BLaER1 treated with 17β-estradiol and CSF1 and Interleukin-3, amounts not matched to agents 10 nM and 100 nM (cell line): Measurements from ENCODE around the gene KIF3A.

Experiments used
- H3K27ac ChIP-seq, 11 experiments: shearing (Covaris generic); formaldehyde crosslinking; 2 replicates each; pipeline ENCODE4 v1.8.1; 2022
- H3K27me3 ChIP-seq, 11 experiments: shearing (Covaris generic); formaldehyde crosslinking; 2 replicates each; pipeline ENCODE4 v1.8.1; 2022
- H3K36me3 ChIP-seq, 11 experiments: shearing (Covaris generic); formaldehyde crosslinking; 2 replicates each; pipeline ENCODE4 v1.8.1; 2022
- H3K4me1 ChIP-seq, 10 experiments: shearing (Covaris generic); formaldehyde crosslinking; 2 replicates each; pipeline ENCODE4 v1.8.1; 2022
- H3K4me2 ChIP-seq, 11 experiments: shearing (Covaris generic); formaldehyde crosslinking; 2 replicates each; pipeline ENCODE4 v1.8.1; 2022
- H3K4me3 ChIP-seq, 10 experiments: shearing (Covaris generic); formaldehyde crosslinking; 2 replicates each; pipeline ENCODE4 v1.8.1; 2022
- H3K9ac ChIP-seq, 11 experiments: shearing (Covaris generic); formaldehyde crosslinking; 2 replicates each; pipeline ENCODE4 v1.8.1; 2022
- H3K9me3 ChIP-seq, 11 experiments: shearing (Covaris generic); formaldehyde crosslinking; replicated peaks in 1 of 11; 2 replicates each; pipeline ENCODE4 v1.8.1; 2022
- H4K20me1 ChIP-seq, 11 experiments: shearing (Covaris generic); formaldehyde crosslinking; 2 replicates each; pipeline ENCODE4 v1.8.1; 2022
- Cebpa-rat ChIP-seq, 11 experiments: shearing (Covaris generic); IDR thresholded peaks; 2 replicates each; pipeline ENCODE4 v1.8.1; 2022

Gene KIF3A

DNA sequence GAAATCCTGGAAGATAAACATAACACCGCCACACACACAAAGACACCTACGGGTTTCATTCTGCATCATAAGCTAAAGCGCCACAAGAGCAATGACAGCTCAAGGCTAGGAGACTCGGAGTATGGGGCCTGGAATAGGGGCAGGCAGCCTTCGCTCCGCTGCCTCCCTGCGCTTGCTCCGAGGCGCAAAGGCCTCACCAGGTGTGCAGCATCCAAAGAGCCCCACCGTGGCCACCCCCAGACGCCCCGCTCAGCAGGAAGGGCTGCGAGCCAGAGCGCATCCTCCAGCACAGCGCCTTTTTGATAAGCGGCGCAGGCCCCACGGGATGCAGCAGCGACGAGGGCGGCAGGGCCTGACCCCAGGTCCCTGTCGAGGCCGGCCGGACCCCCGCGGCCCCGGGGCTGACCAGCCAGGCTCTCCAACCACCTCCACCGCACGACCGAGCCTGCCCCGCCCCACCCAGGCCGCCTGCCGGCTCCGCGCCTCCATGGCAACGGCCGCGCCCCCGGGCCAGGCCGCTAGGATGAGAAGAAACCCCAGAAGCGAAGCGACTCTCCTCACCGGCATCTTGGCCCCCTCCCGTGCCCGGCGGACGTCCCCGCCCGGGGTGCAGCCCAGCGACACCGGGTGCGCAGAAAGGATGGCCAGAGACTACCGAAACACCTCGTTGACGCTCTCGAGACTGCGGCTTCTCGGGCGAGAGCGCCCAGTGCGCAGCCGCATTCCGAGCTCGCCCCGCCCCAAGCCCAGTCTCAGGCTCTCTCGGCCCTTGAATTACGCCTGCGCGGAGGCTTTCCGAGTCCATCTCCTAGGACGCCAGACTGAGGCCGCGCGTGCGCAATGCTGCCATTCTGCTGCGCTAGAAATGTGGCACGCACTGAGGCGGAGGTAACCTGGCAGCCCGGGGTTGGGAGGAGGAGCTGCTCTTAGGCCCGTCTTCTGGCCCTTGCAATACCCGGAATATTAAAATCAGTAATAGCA is at the start of gene KIF3A:
Gene KIF3A (minus strand): TSS at position 694 of the 981 bp plus-strand sequence. CDS start 127 bp downstream, at position 567.
- H3K4me2 ChIP-seq = peak within 1 kb of the TSS; percentile 82 to 98 (median 91)
- peaks cover 0 to 11% (median 3%) of the 10 kb centered on the region in 11 experiments; a peak in 5 of 22 replicates for H3K36me3 ChIP-seq
- H3K9me3 ChIP-seq = peaks cover 1 to 3% (median 2%) of the 10 kb centered on the region in 11 experiments; a peak in 17 of 22 replicates
- peak within 1 kb of the TSS in 10 of 11 experiments; percentile 30 to 70 (median 52); a peak in 16 of 22 replicates for H3K27ac ChIP-seq
- peaks cover 6 to 21% (median 15%) of the 10 kb centered on the region in 10 experiments for H3K4me1 ChIP-seq
- H3K4me3 ChIP-seq = peak within 1 kb of the TSS; percentile 70 to 89 (median 77)
- peaks cover 0 to 22% (median 0%) of the 10 kb centered on the region in 11 experiments; a peak in 5 of 22 replicates for H4K20me1 ChIP-seq
- H3K27me3 ChIP-seq = no peaks in the 10 kb centered on the region
- H3K9ac ChIP-seq = peak within 1 kb of the TSS; percentile 66 to 82 (median 80)
- TF ChIP-seq Cebpa-rat (IDR thresholded peaks at IDR 0.05) = no peak

DNA sequence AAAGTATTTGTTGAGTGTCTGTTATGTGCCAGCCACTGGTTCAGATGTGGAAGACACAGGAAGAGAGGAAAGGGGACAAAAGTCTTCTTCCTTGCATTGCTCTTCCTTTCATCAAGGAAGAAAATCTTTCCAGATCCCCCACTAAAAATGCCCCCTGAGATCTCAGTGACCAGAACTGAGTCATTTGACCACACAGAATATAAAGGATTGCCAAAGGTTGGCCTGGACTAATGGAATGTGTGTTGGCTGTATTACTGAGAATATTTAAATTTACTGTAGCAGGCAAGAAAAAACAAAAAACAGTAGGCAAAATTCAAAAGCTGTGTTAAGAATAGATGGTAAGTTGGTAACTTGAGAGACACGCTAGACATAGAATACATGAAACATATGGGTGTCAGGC is 49.7 kb upstream of the KIF3A start:
- TF ChIP-seq Cebpa-rat (IDR thresholded peaks at IDR 0.05) = no peak
- Histone ChIP-seq H3K36me3 (no peaks in the 10 kb centered on the region), H3K4me2 (no peak overlapping the region), H3K9ac (no peak overlapping the region), H3K4me3 (no peak overlapping the region), H3K4me1 (peaks cover 13 to 26% (median 20%) of the 10 kb centered on the region in 10 experiments), H3K27me3 (no peaks in the 10 kb centered on the region), H4K20me1 (no peaks in the 10 kb centered on the region), H3K9me3 (no peaks in the 10 kb centered on the region), H3K27ac (no peak overlapping the region)

DNA sequence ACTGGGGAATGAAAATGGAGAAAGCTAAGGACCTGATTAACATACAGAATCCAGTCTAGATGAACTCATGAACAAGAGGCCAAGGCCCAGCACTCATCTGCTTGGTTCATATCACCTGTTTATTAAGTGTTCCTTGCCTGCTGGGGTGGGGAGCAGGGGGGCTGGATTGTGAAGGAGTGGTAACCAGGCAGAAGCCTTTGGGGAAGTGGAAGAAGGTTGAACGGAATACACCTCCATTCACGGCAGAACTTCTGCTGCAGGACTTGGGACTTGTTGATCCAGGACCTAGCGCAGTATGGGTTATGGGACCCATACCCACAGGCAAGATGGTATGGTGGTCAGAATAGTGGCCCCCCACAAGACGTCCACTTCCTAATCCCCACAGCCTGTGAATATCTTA is 48.5 kb upstream of the KIF3A start:
- no peaks in the 10 kb centered on the region for H3K36me3 ChIP-seq
- H3K9ac ChIP-seq = no peak overlapping the region
- H3K27me3 ChIP-seq = no peaks in the 10 kb centered on the region
- no peaks in the 10 kb centered on the region for H4K20me1 ChIP-seq
- H3K27ac ChIP-seq = no peak overlapping the region
- TF ChIP-seq Cebpa-rat (IDR thresholded peaks at IDR 0.05) = no peak
- no peaks in the 10 kb centered on the region for H3K9me3 ChIP-seq
- no peak overlapping the region for H3K4me3 ChIP-seq
- H3K4me1 ChIP-seq = peaks cover 13 to 33% (median 24%) of the 10 kb centered on the region in 10 experiments
- peak overlapping the region; percentile 47 to 76 (median 60); a peak in 20 of 22 replicates for H3K4me2 ChIP-seq

DNA sequence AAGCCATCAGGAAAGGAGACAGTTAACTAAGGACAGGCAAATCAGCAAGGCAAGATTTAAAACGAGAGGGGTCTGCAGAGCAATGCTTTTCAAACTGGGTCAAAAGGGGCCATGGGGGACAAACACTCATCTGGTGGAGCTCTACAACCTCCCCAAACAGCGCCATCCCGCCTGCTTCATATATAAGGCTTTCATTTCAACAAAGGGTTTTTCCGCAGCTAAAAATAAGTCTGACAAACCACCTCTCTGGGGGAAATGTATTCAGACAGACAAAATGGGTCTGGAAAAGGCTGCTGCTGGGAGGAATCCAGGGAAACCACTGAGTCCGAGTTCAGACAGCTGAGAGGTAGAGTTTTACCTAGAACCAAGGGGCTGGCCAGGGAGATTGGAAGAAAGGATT is 48.0 kb upstream of the KIF3A start:
- H3K9ac ChIP-seq = no peak overlapping the region
- H3K36me3 ChIP-seq = no peaks in the 10 kb centered on the region
- peaks cover 13 to 33% (median 24%) of the 10 kb centered on the region in 10 experiments for H3K4me1 ChIP-seq
- TF ChIP-seq Cebpa-rat (IDR thresholded peaks at IDR 0.05) = no peak
- H3K9me3 ChIP-seq = no peaks in the 10 kb centered on the region
- H3K27ac ChIP-seq = no peak overlapping the region
- no peaks in the 10 kb centered on the region for H4K20me1 ChIP-seq
- H3K27me3 ChIP-seq = no peaks in the 10 kb centered on the region
- peak overlapping the region; percentile 47 to 76 (median 60) for H3K4me2 ChIP-seq
- no peak overlapping the region for H3K4me3 ChIP-seq

DNA sequence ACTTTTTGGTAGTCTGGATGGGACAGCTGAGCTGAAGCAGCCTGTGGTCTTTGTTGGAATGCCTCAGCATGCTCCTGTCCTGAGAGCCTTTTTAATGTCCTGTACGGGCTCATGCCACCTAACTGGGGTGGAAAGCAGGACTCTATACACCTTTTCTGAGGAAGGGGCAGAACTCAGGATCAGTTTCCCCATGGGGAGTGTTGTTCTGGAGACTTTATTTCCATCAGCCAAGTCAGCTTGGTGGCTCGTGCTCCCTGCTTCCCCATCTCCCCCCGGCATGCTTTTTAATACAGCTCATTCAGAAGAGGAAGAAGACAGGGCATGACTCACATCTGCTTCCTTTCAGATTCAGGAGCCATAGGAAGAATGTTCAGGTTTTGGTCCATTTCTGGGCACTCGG is 44.8 kb upstream of the KIF3A start:
- H3K4me2 ChIP-seq = peak overlapping the region in 8 of 11 experiments; percentile 4 to 78 (median 65); a peak in 13 of 22 replicates

DNA sequence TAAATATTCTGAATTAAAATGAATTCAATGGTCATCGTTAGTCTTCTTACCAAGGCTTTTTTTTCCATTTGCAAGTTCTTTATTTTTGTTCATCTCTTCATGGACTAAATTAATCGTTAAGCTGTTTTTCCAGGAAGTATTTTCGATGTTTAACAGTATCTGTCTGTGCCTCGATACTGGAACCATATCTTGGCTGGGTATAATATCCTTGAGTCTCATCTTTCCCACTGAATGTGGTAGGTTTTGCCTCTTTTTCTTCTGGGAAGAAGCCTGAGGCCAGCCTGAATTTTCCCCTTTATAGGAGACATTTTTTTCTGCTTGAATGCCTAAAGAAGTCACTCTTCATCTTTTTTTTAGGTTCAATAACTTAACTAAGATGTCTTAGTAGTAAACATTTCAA is 43.7 kb upstream of the KIF3A start:
- Histone ChIP-seq H4K20me1 (no peaks in the 10 kb centered on the region), H3K4me1 (peaks cover 22 to 40% (median 35%) of the 10 kb centered on the region in 10 experiments), H3K27ac (no peak overlapping the region), H3K4me3 (no peak overlapping the region), H3K27me3 (peaks cover 29 to 40% (median 33%) of the 10 kb centered on the region in 11 experiments), H3K36me3 (no peaks in the 10 kb centered on the region), H3K4me2 (no peak overlapping the region), H3K9ac (no peak overlapping the region), H3K9me3 (no peaks in the 10 kb centered on the region)
- no peak for TF ChIP-seq Cebpa-rat (IDR thresholded peaks at IDR 0.05)

More for the DNA sequence above, 44.8 kb upstream of the KIF3A start:
- no peak overlapping the region for H3K4me3 ChIP-seq
- no peak overlapping the region for H3K27ac ChIP-seq
- TF ChIP-seq Cebpa-rat (IDR thresholded peaks at IDR 0.05) = no peak
- no peaks in the 10 kb centered on the region for H3K36me3 ChIP-seq
- no peak overlapping the region for H3K9ac ChIP-seq
- no peaks in the 10 kb centered on the region for H3K9me3 ChIP-seq
- H3K4me1 ChIP-seq = peaks cover 15 to 34% (median 29%) of the 10 kb centered on the region in 10 experiments
- H3K27me3 ChIP-seq = peaks cover 22 to 30% (median 23%) of the 10 kb centered on the region in 11 experiments
- H4K20me1 ChIP-seq = no peaks in the 10 kb centered on the region

DNA sequence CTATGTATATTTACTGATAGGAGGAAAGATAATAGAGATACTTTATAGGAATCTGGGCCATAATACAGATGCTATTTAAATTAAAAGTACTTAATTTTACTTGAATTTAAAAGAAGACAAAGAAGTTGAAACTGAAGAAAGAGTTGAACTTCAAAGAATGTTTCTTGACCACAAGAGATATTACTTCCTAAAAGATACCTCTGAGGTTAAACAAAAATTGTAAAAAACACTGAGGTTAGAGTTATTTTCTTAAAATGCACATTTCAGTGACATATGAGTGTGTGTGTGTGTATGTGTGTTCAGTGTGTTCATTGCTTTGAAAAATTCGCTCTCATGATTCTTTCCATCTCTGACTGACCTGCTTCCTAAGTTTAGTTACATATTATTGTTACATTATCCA is 43.2 kb upstream of the KIF3A start:
- Histone ChIP-seq H3K27ac (no peak overlapping the region), H3K27me3 (peaks cover 30 to 44% (median 38%) of the 10 kb centered on the region in 11 experiments), H3K4me3 (no peak overlapping the region), H3K36me3 (no peaks in the 10 kb centered on the region), H3K9me3 (no peaks in the 10 kb centered on the region), H3K9ac (no peak overlapping the region), H3K4me1 (peaks cover 21 to 41% (median 34%) of the 10 kb centered on the region in 10 experiments), H3K4me2 (no peak overlapping the region), H4K20me1 (0 out of 22 replicates have a peak, but pooled peaks cover 0 to 2% (median 0%) of the 10 kb centered on the region in 11 experiments)
- TF ChIP-seq Cebpa-rat (IDR thresholded peaks at IDR 0.05) = no peak

DNA sequence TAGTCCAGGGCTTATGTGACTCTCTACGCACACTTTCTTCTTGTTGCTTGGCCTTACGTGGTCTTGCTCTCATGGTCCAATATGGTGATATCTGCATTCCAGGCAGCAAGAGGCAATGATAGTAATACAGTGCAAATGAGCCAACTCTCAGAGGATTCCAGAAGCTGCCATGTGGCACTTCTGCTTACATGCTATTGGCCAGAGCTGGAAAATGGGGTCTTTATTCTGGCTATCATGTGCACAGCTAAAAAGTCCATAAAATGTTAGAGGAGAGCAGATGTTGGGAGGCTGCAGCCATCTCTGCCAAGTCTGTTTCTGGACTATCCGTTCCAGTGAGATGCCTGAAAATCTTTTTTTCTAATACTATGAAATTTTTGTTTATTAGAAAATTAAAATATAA is 42.6 kb upstream of the KIF3A start:
- peaks cover 16 to 38% (median 28%) of the 10 kb centered on the region in 10 experiments for H3K4me1 ChIP-seq
- no peaks in the 10 kb centered on the region for H3K9me3 ChIP-seq
- H3K27me3 ChIP-seq = peaks cover 32 to 51% (median 44%) of the 10 kb centered on the region in 11 experiments
- H3K4me2 ChIP-seq = no peak overlapping the region
- no peaks in the 10 kb centered on the region for H3K36me3 ChIP-seq
- no peak overlapping the region for H3K4me3 ChIP-seq
- no peak for TF ChIP-seq Cebpa-rat (IDR thresholded peaks at IDR 0.05)
- no peak overlapping the region for H3K9ac ChIP-seq
- peaks cover 0 to 6% (median 0%) of the 10 kb centered on the region in 11 experiments; a peak in 2 of 22 replicates for H4K20me1 ChIP-seq
- H3K27ac ChIP-seq = no peak overlapping the region

DNA sequence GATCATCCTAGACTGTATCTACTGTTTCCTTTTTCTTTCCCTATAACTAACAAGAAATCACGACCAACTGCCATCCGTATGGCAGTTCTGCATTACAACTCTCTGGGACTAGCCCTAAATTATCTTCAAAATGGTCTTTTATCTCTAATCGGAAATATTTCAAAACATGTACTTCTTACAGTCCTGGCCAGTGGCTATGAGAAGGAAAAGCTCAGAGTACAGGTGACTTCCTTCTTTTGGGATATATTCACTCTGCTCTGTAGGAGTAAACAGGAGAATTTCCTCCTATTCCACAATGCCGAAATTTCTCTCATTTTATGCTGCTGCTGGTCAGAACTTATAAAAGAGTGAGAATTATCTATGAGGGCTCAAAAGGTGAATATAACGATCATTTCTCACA is 41.5 kb upstream of the KIF3A start:
- Histone ChIP-seq H4K20me1 (peaks cover 0 to 14% (median 0%) of the 10 kb centered on the region in 11 experiments; a peak in 3 of 22 replicates), H3K4me2 (no peak overlapping the region), H3K9ac (no peak overlapping the region), H3K27me3 (peaks cover 34 to 58% (median 47%) of the 10 kb centered on the region in 11 experiments), H3K9me3 (no peaks in the 10 kb centered on the region), H3K4me1 (peaks cover 12 to 37% (median 27%) of the 10 kb centered on the region in 10 experiments; a peak in 19 of 20 replicates), H3K36me3 (no peaks in the 10 kb centered on the region), H3K27ac (no peak overlapping the region), H3K4me3 (no peak overlapping the region)
- TF ChIP-seq Cebpa-rat (IDR thresholded peaks at IDR 0.05) = no peak
